Stimulated activated CD4-positive, alpha-beta T cell treated with anti-CD3 and anti-CD28 coated beads, Interleukin-1b, Interleukin-23, amount 100 ng/mL, for 24 hours (primary cell): ENCODE measurements around the gene TSPAN15.
"Not testable (repeated sequence)": the region's sequence is repeated elsewhere in the genome, so short reads cannot be mapped to it uniquely, and the experiment has no call there.

Experiments
- DNase-seq, 4 experiments: peaks; one replicate each; pipeline ENCODE4 v3.0.0-alpha.2; 2020; ENCODE audit warnings: low read depth in 4 of 4, low spot score in 1 of 4

Gene TSPAN15

GRCh38 chr10:69445041-69445440 is 6.2 kb upstream of the TSPAN15 start:
- DNase-seq, result no peak

- no peak for DNase-seq
Measured at GRCh38 chr10:69446229-69446628, 5.0 kb upstream of the TSPAN15 start.

DNA sequence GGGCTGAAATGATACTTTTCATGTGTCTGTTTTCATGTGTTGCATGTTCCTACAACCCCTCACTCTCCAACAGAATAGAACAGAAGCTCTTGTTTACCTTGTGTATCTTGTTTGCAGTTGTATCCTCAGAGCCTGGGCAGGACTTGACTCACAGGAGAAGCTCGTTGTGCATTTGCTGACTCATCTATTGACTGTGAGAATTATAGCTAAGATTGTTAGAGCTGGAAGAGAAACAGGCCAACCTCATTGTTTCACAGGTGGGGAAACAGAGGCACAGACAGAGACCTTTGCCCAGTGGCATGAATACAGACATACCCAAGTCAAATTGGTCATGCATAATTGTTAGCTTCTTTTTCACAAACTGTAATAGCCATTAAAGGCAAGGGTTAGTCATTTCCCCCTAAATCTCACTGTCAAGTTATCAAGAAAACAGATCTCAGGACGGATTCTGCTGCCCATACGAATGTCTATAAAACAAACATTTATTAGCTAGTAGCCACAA is 4.6 kb upstream of the TSPAN15 start:
- DNase-seq, result no peak

GRCh38 chr10:69449841-69450240 is 1.4 kb upstream of the TSPAN15 start:
- no peak for DNase-seq

DNA sequence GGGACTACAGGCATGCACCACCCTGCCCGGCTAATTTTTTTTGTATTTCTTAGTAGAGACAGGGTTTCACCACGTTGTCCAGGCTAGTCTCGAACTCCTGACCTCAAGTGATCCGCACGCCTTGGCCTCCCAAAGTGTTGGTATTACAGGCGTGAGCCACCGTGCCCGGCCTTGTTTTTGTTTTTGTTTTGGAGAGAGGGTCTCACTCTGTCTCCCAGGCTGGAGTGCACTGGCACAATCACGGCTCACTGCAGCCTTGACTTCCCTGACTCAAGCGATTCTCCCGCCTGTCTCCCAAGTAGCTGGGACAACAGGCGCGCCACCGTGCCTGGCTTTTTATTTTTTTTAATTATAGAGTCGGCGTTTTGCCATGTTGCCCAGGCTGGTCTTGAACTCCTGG is 870 bp upstream of the TSPAN15 start:
- DNase-seq, result not testable (repeated sequence)

DNA sequence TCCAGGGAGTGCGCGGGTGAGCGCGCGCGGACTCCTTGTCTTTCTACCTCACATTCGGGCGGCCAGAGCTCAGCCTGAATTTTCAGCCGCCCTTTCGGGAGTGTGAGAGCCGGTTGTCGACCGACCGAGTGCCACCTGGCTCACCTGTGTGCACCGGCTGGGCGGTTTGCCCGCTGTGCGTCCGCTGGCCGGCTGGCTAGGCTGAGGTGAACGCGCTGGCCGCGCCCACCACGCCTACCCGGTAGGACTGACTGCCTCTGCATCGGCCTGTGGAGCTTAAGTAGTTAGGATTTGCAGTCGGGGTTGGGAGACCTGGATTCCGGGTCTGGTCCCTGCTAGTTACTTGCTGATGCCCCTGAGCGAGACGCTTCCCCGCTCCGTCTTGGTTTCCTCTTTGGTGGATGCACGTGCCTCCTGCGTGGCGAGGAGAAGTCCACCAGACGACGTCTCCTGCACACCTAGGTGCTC is 553 bp downstream of the TSPAN15 start:
- DNase-seq, result no peak

- no peak for DNase-seq
Measured at GRCh38 chr10:69452676-69453415, 1.6 kb downstream of the TSPAN15 start.

DNA sequence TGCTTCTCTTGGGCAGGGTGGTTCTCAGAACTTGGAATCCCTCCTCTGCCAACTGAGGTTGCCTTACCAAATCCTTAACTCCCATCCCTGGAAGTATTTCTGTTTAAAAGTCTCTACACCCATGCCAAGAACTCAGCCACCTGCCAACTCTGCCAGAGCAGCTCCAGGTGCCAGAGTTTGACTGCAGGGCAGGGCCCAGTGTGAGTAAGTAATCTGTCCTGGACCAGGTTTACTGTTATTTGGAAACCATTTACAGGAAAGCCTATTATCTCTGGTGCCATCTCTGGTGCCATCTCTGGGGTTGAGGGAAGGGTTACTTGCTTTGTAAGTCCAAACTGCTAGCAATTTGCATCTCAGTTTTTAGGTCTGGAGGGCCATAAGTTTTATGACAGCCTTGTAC is 2.5 kb downstream of the TSPAN15 start:
- no peak for DNase-seq

- no peak for DNase-seq
Measured at GRCh38 chr10:69455006-69455763, 3.9 kb downstream of the TSPAN15 start.

DNA sequence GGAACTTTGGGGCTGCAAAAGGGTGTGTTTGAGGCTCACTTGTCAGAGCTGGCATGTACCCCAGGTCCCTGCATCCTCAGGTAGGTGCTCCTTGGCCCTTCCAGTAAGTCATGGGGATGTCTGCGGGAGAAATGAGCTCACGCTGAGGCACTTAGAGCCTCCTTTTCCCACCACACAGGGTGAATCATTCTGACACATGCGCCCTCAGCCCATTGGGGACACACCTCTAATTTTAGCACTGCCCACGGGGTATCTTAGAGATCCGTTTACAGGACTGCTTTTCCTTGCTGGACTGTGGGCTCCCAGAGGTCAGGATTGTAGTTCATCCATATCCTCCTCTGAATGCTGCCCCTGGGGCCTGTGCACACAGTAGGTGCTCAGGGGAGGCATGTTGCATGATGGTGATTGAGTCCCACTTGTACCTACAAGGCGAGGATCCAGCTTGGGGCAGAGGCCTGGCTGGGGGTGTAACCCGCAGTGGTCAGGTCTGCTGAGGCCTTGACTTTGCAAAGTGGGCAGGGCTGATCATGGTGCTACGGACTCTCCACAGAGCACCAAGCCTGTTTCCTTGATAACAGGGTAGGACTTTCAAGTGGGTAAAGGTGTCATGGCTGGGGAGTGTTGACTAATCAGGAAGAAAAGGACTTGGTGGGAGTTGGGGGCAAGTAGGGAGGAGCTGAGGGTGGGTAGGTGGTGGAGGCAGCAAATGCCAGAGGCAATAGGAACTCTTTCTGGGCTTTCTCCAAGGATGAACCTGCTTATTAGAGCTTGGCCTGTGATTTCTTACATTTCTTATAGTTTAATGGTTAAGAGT is 5.8 kb downstream of the TSPAN15 start:
- no peak for DNase-seq

DNA sequence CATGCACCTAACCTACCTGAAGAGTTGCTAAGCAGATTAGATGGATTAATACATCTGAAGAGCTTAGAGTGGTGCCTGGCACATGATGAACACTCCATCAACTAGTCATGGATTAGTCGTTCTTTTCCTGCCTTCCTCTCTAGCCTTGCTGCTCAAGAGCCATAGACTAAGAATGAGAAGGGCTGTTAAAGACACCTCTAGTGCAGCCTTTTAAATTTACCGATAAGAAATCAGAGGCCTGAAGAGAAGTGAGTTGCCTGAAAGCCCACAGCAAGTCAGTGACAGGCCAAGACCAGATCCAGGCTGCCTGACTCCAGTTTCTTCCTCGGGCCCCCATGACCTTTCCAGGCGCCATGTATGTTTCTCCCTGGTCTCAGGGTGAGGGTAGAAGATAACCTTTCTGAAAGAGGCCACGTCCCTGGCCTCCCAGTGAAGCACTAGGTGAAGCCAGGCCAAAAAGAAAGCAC is 6.5 kb downstream of the TSPAN15 start:
- no peak for DNase-seq

GRCh38 chr10:69458430-69459100 is 7.3 kb downstream of the TSPAN15 start:
- no peak for DNase-seq

DNA sequence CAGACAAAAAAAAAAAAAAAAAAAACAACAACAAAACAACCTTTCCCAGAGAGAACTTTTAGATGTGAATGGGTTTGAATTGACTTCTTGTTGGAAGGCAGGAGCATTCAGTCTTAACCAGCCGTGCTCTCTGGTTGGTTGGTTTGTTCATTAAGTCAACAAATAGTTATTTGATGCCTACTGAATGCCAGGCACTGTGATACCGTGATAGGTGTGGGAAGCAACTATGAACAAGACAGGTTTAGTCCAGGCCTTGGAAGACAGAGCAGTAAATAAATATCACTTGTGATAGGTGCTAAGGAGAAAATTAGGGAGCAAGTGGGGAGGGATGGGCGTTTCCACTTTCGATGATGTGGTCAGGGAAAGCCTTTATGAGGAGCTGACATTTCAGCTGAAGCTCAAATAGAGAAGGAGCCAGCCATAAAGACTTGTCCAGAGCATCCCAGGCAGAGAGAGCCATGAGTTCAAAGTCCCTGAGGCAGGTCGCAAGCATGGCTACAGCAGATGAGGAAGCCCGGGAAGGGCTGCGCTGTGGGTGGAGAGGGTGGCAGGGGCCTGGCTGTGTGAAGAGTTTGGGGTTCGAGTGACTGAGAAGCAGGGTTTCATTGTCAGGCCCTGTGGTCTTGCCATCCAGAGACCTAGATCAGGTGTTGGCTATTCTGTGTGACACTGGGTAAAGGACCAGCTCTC is 8.0 kb downstream of the TSPAN15 start:
- DNase-seq, result no peak

- no peak for DNase-seq
Measured at GRCh38 chr10:69459893-69460575, 8.8 kb downstream of the TSPAN15 start.

DNA sequence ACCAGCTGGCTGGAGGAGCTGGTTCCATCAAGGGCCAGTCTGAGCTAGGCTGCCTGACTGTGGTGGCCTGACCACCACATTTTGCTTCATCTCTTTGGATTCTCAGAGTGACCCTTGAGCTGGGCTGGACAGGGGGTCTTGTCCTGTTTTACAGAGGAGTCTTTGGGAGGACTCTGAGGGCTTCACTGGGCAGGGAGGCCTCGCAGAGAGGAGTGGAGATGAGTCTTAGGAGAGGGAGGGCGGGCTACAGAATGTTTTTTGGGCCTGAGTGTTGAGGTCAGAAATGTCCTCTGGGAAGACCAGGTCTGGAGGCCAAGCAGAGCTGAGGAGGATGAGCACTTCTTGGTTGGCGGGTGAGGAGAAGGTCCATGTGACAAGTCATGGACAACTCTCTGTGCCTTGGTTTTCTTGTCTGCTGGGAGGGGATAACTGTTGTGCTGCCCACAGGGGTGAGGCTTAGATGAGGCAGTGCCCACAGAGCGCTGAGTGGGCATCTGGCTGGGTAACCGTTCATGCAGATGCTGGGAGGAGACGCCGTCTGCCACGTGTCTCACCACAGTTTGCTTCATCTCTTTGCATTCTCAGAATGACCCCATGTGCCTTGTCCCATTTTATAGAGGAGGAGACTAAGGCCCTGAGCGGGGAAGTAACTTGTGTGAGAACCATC is 9.4 kb downstream of the TSPAN15 start:
- no peak for DNase-seq

DNA sequence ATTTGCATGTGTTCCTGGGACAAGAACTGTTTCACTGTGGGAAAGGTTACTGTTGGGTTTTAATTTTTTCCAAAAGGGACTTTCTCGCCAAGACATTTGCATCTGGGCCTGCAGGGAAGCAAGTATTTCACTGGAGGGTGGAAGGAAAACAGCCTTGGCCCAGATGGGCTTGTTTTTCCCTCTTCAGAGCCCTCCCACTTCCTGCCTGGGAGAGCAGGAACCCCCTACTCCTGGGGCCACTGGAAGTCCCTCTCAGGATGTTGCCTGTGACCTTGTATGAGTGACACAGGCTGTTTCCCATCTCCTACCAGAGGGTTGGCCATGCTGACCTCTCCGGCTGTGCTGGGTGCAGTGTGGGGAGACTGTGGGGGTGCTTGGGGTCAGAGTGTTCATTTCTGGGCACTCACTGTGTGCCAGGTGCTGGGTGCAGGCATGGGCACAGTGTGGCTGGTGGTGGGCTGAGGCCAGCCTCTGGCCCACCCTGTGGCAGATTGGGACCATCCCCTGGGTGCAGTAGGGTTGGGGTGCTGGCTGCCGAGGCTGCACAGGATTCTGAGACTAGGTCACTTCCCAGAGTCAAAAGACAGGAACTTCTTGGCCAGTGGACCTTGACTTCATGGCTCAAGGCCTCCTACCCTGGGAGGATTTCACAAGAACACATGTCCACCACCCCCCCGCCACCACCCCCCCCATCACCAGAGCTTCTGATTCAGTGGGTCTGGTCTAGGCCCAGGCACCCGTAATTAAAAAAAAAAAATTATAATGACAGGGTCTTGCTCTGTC is 10.2 kb downstream of the TSPAN15 start:
- DNase-seq, result no peak

DNA sequence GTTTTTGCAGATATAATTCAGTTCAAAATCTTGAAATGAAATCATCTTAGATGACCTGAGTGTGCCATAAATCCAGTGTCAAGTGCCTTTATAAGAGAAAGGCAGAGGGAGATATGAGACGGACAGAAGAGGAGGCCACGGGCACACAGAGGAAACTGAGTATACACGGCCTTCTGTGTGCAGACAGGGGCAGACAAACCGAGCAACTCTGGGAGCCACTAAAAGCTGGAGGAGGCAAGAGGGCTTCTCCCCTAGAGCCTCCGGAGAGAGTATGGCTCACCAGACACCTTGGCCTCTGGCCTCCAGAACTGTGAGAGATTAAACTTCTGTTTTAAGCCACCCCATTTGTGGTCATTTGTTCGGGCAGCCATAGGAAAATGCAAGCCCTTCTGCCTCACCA is 12.6 kb downstream of the TSPAN15 start:
- no peak for DNase-seq

DNA sequence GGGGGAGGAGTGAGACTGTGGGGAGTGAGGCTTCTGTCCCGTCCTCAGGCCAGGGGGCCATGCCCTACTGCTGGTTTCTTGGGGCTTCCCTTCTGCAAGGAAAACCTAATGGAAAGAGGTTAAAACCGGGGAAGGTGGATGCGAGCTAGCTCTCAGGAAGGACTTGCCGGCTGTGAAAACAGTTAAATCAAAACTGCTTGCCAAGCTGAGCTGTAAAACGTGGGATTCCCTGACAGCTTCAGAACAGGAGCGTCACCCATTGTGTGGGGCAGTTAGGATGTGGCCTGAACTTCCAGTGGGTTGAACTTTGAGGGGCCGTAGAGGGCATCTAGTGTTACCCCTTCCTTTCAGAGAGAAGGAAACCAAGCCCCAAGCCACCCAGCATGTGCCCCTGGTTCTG is 13.1 kb downstream of the TSPAN15 start:
- DNase-seq, result no peak
